Left ventricle myocardium inferior (tissue), 1 donor: ENCODE data around the gene HIBADH. TPM values are rescaled to one million over a fixed set of nuclear protein-coding genes. Genes with fewer than 3 reads are reported as not detected.

Experiments
- DNase-seq: peaks from one replicate; pipeline ENCODE4 v3.0.0-alpha.2; 2020
- H3K27ac ChIP-seq: fragments of 200-600 bp; replicated peaks from 2 replicates; pipeline ENCODE4 v1.8.0; 2021
- H3K27me3 ChIP-seq: fragments of 200-600 bp; 2 replicates; pipeline ENCODE4 v1.8.0; 2021; ENCODE audit warnings: low read depth
- H3K36me3 ChIP-seq: fragments of 200-600 bp; 2 replicates; pipeline ENCODE4 v1.8.0; 2021
- H3K4me1 ChIP-seq: fragments of 200-600 bp; 2 replicates; pipeline ENCODE4 v1.8.0; 2021
- H3K4me3 ChIP-seq: fragments of 200-600 bp; 2 replicates; pipeline ENCODE4 v1.8.0; 2021; ENCODE audit warnings: mild to moderate bottlenecking, moderate library complexity
- H3K9me3 ChIP-seq: fragments of 200-600 bp; replicated peaks from 2 replicates; pipeline ENCODE4 v1.8.0; 2021
- intact Hi-C: fragments of 100-400 bp; cut with micrococcal nuclease; formaldehyde crosslinking; loops from one replicate; pipeline ENCODE4 v1.11.0; 2022
- total RNA-seq: library from RNA; stranded (reverse); fragmentation: NEBNext Ultra II Directional; extraction: Animal tissue kit (Norgen Biotek cat#: 25700); gene quantifications from one replicate; pipeline ENCODE4 v1.2.1, GENCODE V29; 2021
- TF ChIP-seq, protein P1 (sequence below): fragments of 200-600 bp; IDR thresholded peaks from 2 replicates; pipeline ENCODE4 v1.8.0; 2021; ENCODE audit warnings: antibody characterized with exemption, mild to moderate bottlenecking, borderline replicate concordance
- donor health status: DM: no; HTN: yes; CAD: no; lungs with severe emphysema.

Gene HIBADH
- total RNA-seq, 1 donor from 2014 or later: 90.8 TPM

DNA sequence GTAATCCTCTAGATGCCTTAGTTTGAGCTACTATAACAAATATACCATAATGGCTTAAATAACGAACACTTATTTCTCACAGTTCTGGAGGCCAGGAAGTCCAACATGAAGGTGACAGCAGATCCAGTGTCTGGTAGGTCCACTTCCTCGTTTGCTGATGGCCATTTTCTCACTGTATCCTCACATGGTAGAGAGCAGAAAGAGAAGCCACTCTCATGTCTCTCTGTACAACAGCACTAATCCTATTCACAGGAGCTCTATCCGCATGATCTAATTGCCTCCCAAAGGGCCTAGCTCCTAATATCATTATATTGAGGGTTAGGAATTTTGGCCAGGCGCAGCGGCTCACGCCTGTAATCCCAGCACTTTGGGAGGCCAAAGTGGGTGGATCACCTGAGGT lies 10.2 kb downstream of the HIBADH start:
- intact Hi-C loops: loop anchor here (10.0 kb wide), 1 partner anchor 68 kb away; no protein-coding TSS in a partner anchor
- no peak for DNase-seq

DNA sequence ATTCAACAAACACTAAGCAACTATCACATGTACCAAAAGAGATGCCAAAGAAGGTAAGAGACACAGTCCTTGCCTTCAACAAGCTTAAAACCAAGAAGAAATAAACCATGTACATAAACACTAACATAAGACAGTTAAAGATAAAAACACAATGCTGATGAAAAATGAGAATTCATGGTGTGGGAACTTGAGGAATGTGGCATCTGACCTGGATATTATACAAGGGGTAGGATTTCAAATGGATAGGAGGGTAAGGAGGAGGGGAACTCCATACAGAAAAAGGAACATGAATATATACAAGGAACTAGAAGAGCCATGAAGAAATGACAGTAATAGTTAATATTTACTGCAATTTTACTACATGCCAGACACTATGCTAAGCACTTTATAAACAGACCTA lies 11.0 kb downstream of the HIBADH start:
- DNase-seq: no peak
- TF ChIP-seq, protein P1, sequence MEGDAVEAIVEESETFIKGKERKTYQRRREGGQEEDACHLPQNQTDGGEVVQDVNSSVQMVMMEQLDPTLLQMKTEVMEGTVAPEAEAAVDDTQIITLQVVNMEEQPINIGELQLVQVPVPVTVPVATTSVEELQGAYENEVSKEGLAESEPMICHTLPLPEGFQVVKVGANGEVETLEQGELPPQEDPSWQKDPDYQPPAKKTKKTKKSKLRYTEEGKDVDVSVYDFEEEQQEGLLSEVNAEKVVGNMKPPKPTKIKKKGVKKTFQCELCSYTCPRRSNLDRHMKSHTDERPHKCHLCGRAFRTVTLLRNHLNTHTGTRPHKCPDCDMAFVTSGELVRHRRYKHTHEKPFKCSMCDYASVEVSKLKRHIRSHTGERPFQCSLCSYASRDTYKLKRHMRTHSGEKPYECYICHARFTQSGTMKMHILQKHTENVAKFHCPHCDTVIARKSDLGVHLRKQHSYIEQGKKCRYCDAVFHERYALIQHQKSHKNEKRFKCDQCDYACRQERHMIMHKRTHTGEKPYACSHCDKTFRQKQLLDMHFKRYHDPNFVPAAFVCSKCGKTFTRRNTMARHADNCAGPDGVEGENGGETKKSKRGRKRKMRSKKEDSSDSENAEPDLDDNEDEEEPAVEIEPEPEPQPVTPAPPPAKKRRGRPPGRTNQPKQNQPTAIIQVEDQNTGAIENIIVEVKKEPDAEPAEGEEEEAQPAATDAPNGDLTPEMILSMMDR: no peak
- H3K4me3 ChIP-seq: no peak overlapping the region

More for the DNA sequence above, 10.2 kb downstream of the HIBADH start:
- Histone ChIP-seq H3K4me1 (peaks cover 18% of the 10 kb centered on the region), H3K36me3 (peaks cover 15% of the 10 kb centered on the region), H3K9me3 (no peaks in the 10 kb centered on the region), H3K27ac (no peak overlapping the region), H3K4me3 (no peak overlapping the region), H3K27me3 (no peaks in the 10 kb centered on the region)
- TF ChIP-seq, protein P1: no peak

DNA sequence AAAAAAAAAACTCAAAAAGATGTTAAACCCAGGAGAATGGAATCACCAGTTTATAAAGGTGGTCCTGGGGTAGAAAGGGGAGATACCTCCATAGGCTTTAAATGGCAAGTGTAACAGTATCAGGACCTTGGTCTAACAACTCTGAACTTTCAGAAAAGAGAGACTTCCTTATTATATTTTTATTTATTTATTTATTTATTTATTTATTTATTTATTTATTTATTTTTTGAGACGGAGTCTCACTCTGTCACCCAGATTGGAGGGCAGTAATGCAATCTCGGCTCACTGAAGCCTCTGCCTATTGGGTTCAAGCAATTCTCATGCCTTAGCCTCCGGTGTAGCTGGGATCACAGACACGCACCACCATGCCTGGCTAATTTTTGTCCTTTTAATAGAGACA lies 12.4 kb downstream of the HIBADH start:
- Histone ChIP-seq H3K4me1 (peaks cover 8% of the 10 kb centered on the region), H3K27me3 (no peaks in the 10 kb centered on the region), H3K27ac (no peak overlapping the region), H3K36me3 (peaks cover 26% of the 10 kb centered on the region), H3K9me3 (no peaks in the 10 kb centered on the region), H3K4me3 (no peak overlapping the region)
- no peak for DNase-seq
- TF ChIP-seq, protein P1: no peak
- intact Hi-C loops: loop anchor here (10.0 kb wide), 1 partner anchor 65 kb away; no protein-coding TSS in a partner anchor

More for the DNA sequence above, 11.0 kb downstream of the HIBADH start:
- Histone ChIP-seq H3K9me3 (no peaks in the 10 kb centered on the region), H3K4me1 (peaks cover 11% of the 10 kb centered on the region), H3K27ac (no peak overlapping the region), H3K36me3 (peaks cover 23% of the 10 kb centered on the region), H3K27me3 (no peaks in the 10 kb centered on the region)
- intact Hi-C loops: loop anchor here (10.0 kb wide), 1 partner anchor 67 kb away; no protein-coding TSS in a partner anchor

DNA sequence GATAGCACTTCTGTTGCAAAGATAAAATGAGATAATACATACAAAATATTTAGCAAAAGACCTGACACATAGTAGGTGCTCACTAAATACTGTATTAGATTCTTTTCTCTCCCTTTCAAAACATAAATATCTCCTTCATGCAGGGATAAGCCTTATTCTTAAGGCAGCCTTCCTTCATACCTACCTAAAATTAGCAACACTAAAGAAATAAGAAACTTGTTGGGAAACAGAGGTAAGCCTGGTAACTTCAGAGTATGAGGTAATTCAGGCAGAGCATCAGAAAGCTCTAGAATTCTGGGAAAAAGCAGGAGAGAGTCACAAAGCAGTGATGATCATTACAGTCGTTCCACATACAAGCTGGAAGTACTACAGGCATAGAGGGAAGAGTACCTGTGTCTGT lies 15.2 kb downstream of the HIBADH start:
- H3K27ac ChIP-seq: no peak overlapping the region
- H3K4me3 ChIP-seq: no peak overlapping the region
- H3K36me3 ChIP-seq: peaks cover 26% of the 10 kb centered on the region

DNA sequence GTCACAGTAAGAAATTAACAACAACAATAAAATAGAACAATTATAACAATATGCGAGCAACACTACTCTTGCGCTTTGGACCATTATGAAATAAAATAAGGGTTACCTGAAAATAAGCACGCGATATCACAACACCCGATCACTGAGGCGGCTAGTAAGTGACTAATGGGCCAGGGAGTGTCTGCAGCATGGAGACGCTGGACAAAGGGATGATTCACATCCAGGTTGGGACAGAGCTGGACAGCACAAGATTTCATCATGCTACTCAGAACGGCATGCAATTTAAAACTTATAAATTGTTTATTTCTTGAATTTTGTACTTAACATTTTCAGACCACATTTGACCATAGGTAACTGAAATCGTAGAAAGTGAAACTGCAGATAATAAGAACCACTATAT lies 15.6 kb downstream of the HIBADH start:
- Histone ChIP-seq H3K27ac (no peak overlapping the region), H3K36me3 (peaks cover 26% of the 10 kb centered on the region), H3K9me3 (no peaks in the 10 kb centered on the region), H3K4me1 (peaks cover 10% of the 10 kb centered on the region), H3K4me3 (no peak overlapping the region), H3K27me3 (no peaks in the 10 kb centered on the region)
- intact Hi-C loops: no loop called here
- TF ChIP-seq, protein P1: no peak
- no peak for DNase-seq

More for the DNA sequence above, 15.2 kb downstream of the HIBADH start:
- TF ChIP-seq, protein P1: no peak
- H3K9me3 ChIP-seq: no peaks in the 10 kb centered on the region
- intact Hi-C loops: no loop called here
- no peak for DNase-seq
- H3K4me1 ChIP-seq: peaks cover 8% of the 10 kb centered on the region
- no peaks in the 10 kb centered on the region for H3K27me3 ChIP-seq
